HuH-7.5 (cell line): ENCODE results near the gene EFCAB14.
"Not testable (repeated sequence)": the region's sequence is repeated elsewhere in the genome, so short reads cannot be mapped to it uniquely, and the experiment has no call there.

Source experiments
- DNase-seq: peaks from one replicate; pipeline ENCODE4 v3.0.0; 2011; ENCODE audit warnings: low spot score

The EFCAB14 gene

DNA sequence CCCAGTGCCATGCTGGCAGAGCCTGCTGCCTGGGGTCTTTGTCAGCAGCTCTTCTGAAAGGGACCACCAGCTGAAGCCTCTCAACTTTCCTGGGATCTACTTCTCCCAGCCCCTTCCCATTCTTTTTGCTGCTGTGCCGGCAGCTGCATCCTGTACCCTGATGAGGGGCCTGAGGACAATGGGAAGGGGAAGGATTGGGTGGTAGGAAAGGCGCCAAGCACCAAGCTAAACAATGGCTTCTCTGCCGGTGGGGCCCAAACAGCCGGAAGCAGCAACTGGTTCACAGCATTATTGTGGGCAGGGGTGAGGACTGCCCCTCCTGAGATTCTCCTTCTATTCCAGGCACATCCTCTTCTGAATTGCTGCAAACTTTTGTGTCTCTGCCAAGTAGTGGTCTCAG is 5.0 kb upstream of the EFCAB14 start:
- no peak for DNase-seq

DNA sequence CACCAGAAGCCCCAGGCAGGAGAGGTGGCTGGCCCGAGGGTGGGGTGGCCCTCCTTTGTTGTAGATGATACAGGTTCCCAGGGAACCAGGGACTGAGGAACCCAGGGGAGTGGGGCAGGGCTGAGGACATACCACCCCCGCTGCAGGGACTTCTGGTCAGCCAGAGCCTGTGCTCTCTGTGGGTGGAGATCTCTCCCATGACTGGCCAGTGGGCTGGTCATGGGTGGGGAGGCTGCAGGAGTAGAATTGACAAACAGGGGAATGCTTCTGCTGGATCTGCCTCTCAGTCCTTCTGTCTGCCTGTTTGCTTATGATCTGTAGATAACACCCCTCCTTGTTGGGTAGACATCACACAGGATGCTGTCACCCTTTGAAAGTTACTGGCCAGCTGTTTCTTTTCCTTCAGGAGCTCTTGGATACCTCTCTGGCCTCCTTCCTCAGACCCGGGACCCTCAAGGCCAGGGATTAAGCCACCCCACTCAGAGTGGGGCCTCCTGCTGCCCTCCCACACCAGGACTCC is 2.8 kb upstream of the EFCAB14 start:
- DNase-seq: no peak

DNA sequence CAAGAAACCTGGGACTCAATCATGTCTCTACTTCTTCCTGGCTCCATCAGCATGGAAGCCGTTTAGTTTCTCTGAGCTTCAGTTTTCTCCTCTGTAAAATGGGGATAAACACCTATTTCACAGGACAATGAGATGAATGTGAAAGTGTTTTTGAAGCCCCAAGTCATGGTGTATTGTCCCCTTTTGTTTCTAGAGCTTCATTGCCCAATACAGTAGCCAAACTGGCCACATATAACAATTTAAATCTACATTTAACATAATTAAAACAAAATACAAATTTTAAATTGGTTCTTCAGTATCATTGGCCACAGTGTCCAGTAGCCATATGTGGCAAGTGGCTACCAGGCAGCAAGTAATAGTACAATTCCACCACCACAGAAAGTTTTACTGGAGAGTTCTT is 2.3 kb upstream of the EFCAB14 start:
- no peak for DNase-seq

DNA sequence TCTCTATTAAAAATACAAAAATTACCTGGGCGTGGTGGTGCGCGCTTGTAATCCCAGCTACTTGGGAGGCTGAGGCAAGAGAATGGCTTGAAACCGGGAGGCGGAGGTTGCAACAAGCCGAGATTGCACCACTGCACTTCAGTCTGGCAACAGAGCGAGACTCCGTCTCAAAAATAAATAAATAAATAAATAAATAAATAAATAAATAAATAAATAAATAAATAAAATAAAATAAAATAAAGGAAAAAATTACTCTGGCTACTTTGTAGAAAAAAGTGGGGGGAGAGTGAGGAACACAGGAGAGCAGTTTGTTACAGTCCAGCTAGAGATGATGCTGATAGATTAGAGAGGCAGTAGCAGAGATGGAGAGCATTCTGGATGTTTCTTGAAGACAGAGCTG is 1.4 kb upstream of the EFCAB14 start:
- not testable (repeated sequence) for DNase-seq

DNA sequence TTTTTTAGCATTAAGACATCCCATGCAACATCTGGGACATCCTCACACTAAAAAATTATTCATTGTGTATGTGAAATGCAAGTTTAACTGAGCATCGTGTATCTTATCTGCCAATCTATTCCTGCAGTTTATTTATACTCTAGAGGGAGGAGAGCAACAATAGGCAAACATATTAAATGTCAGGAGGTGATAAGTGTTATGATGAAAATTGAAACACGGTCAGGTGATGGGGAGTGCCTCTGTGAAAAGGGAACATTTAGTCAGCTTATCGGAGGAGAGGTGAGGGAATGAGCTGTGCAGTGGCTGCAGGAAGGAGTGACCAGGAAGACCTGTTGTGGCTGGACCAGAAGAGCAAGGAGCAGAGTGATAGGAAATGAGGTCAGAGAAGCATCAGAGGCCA is 775 bp upstream of the EFCAB14 start:
- DNase-seq: no peak

DNA sequence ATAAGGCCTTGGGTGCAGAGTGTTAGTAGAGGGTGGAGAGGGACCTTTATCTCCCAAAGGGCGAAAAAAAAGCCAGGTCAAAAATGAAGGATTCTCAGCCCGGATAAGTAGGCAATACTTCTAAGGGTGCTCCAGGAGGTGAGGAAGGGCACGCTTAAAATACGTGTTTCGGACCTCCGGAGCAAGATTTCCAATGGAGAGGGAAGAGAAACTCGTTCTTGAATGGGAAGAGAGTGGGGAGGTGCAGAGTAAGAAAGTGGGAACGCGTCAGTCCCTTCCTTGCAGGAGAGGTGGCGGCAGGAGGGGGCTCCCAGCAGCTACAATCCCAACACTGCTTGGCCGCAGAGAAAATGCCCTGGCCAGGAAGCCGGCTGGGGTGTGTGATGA is 581 bp downstream of the EFCAB14 start:
- DNase-seq: no peak

DNA sequence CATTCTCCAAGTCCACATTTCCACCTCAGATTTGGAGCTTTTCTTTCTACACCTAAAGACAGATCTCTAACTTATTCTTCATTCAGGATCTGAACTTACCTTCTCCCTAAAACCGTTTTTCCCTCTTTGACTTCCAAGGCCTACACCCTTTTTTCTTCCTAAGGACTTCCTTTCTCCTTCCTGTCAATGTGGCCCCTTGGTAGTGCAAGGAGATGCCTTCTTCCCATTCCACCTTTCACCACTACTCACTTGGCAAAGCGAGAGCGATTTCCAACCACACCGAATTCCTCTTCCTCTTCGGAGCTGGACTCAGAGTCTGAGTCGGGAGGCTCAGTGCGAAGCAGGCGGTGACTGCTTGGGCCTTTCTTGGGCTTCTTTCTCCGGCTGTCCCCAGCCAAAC is 1.3 kb downstream of the EFCAB14 start:
- no peak for DNase-seq

DNA sequence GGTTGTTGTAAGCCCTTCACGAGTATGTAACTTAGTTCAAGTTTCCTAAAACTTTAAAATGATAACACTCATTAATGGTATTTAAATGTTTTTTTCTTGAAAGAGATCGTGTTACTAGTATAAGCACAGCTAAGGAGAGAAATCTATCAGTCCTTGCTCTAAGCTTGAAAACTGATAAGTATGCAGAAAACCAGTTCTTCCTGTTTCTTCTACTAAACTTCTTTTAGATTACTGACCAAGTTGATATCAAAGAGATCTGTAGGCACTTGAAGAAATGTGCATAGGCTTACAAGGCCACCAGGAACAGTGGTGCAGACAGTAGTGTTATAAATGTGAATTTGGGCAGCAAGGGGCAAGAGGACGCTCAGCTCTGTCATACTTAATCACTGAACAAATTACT is 3.9 kb downstream of the EFCAB14 start:
- no peak for DNase-seq

DNA sequence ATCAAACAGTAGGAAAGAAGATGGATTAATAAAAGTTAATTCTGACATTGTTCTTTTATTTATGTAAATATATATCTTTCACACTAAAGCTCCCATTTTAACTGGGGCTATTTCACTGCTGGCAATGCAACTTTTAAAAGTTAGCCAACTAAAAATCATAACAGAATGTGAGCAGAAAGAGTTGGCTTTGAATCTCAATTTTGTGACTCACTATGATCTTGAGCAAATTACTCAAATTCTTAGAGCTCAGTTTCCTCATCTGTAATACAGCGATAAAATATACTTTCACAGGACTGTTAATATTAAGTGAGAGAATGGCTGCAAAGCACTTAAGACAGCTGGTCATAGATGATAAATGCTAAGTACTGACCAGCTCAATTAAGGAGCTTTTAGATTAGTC is 10.8 kb downstream of the EFCAB14 start:
- DNase-seq: no peak

DNA sequence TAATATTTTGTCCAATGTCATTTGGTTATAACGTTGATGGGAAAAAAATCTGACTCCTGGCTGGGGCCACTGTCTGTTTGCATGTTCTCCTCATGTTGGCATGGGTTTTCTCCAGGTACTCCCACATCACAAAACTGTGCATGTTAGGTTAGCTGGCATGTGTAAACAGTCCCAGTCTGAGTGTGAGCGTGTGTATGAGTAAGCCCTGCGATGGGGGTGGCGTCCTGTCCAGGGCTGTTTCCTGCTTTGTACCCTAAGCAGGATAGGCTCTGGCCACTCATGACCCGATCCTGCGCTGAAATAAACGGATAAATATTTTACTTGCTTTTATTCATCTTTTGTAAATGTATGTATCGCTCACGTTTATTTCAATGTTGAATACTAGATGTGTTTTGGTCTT is 13.5 kb downstream of the EFCAB14 start:
- DNase-seq: no peak

DNA sequence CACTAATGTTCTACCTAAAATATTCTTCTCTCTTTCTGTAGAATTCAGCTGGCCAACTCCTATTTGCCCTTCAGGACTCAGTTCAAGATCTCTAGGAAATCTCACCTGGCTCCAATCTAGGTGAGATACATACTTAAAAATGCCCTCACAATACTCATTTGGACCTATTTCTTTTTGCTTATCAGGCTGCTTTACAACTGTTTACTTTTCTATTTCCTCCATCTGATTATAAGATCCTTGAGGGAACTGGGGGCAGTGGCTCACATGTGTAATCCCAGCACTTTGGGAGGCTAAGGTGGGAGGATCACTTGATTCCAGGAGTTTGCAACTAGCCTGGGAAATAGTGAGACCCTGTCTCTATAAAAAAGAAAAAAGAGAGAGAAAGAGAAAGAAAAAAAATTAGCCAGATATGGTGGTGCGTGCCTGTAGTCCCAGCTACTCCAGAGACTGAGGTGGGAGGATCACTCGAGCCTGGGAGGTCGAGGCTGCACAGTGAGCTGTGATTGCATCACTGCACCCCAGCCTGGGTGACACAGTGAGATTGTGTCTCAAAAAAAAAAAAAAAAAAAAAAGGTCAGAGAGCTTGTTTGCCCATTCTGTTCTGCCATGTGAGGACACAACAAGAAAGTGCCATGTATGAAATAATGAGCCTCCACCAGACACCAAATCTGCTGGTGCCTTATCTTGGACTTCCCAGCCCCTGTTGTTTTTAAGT is 14.8 kb downstream of the EFCAB14 start:
- no peak for DNase-seq

DNA sequence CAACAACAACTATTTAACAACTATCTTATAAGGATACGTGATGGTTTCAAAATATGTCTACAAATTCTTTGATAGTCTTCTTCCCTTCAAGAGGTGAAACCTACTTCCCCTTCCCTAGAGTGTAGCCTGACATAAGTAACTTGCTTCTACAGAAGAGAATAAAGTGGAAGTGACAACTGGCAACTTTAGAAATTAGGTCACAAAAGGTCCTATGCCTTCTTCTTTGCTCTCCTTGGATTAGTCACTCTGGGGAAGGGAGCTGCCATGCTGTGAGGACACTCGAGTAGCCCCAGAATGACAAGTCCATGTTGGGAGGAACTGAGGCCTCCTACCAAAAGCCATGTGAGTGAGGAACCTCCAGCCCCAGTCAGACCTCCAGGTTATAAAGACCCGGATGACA is 19.2 kb downstream of the EFCAB14 start:
- DNase-seq: no peak

DNA sequence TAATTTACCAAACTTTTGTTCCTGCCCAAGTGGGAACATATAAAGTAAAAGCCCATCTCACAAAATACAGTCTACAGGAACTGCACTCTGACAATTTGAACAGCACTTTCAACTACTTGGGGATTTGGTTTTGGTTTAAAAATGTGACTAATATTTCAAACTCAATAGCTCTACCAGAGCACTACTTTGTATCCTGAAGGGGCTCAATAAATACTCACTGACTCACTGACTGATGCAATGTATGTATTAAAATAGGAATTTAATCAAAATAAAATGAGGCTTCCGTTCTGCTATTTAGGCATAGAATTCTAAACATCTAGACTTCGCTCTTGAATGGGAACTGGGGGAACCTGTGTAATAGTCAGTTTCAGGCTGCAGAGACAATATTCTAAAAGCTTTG is 21.9 kb downstream of the EFCAB14 start:
- no peak for DNase-seq

DNA sequence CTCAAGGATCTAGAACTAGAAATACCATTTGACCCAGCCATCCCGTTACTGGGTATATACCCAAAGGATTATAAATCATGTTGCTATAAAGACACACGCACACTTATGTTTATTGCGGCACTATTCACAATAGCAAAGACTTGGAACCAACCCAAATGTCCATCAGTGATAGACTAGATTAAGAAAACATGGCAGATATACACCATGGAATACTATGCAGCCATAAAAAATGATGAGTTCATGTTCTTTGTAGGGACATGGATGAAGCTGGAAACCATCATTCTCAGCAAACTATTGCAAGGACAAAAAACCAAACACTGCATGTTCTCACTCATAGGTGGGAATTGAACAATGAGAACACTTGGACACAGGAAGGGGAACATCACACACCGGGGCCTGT is 24.2 kb downstream of the EFCAB14 start:
- DNase-seq: not testable (repeated sequence)

DNA sequence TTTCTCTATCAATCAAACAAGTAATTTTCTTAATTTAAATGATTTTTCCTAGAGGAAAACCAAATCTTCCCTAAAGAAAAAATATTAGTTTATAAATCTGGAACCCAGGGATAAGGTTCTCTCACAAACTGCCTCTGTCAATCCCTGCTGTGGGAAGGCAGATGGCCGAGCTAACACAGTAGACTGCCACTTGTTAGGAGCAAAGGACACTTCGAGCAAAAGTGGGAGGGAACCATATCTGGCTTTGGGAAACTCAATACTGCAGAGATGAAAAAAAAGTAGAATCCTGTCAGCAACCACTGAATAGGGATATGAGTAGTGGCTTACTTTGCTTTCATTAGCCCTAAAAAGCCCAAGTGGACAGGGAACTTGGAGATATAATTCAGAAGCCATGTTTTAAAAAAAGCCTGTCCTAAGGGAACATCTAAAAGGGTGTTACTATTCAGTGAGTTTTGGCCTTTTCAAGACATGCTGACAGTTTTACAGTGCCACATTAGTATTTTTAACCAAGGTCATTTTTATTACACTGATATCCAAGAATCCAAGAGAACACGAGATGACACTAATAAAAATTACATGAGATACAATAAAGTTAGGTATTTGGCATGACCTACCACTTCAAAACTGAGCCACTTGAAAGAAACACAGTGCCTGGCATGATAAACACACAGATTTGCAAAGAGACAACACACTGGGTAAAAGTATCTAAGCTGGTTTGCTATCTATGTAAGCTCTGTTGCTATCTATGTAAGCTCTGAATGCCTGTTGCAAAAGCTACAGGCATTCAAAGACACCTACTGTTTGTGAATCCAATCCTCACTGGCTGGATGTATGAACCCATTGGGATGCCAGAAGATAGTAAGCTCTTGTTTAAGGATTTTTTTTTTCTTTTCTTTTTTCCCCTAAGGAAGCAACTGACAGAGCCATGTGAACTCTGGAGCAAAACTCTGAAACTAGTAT is 25.8 kb downstream of the EFCAB14 start:
- no peak for DNase-seq

DNA sequence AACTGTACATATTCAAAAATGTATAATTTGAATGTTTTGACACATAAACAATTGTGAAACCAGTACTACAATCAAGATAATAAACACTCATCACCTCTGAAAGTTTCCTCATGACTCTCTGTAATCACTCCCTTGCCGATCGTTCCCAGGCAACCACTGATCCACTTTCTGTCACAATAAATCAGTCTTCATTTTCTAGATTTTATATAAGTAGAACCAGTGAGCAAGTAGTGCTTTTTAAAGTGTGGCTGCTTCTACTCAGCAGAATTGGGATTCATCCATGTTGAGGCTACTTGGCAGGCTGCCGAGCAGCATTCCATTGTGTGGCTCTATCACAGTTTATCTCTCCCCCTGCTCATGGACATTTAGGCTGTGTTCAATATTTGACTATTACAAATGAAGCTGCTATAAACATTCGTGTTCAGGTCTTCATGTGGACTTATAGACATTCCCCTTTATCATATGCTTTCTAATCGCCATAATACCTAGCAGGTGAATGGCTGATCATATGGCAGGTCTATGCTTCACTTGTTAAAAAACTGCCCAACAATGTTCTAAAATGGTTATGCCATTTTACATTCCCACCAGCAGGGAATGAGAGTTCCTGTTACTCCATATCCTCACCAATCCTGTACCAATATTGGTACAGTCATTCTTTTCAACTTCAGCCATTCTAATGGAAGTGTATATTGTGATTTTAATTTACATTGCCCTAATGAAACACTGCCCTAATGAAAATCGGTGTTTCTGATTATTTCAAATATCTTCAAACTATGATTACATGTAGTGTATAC is 26.7 kb downstream of the EFCAB14 start:
- DNase-seq: no peak

DNA sequence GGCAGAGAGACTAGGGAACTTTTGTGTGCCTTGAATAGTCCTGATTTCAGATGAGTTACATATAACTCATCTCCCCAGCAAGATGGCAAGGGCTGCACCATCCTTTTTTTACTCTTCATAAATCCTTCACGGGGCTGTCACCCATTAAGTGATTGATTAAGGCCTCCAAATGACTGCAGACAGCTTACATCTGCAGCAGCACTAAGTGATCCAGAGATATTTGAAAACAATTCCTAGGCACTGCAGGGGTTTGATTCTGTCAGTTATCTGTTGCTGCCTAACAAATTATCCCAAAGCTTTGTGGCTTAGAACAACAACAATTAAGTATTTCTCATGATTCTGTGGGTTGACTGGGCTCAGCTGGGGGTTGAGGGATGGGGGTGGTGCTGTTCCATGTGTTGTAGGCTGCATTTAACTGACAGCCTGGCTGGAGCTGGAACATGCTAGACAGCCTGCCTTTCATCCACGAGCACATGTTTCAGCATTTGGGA is 27.9 kb downstream of the EFCAB14 start:
- DNase-seq: no peak

DNA sequence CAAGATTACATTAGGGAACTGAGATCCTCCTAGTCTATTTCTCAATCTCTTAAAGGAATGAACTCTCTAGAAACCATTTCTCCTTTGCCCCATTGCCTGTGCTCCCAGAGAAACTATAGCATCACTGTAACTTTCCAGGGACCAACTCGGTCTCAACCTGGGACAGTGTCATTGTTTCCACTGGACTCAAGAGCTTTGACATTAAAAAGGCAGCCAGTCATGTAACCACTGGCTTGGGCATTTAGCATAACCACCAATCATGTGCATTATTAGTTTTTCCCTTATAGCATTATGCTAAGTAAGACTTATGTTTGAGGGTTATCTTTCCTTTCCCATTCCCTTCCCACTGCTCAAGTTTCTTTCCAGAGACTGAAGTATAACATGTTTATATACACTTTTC is 29.0 kb downstream of the EFCAB14 start:
- no peak for DNase-seq

DNA sequence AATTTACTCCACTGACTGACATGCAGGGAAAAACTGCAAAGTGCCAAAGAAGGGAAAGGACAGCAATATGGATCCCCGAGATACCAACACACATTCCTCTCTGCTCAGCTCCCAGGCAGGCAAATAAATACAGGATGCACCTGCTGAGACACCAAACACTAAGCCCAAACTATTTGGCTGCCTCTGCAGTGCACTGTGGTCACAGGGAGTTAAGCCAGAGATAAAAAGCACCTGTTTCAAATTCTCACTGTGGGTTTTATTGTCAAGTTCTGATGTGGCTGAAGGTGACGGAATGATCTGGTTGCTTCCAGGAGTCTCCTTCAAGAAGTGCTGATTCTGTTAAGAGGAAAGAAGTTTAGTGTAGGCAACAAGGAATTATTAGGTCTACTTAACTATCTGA is 29.6 kb downstream of the EFCAB14 start:
- no peak for DNase-seq

DNA sequence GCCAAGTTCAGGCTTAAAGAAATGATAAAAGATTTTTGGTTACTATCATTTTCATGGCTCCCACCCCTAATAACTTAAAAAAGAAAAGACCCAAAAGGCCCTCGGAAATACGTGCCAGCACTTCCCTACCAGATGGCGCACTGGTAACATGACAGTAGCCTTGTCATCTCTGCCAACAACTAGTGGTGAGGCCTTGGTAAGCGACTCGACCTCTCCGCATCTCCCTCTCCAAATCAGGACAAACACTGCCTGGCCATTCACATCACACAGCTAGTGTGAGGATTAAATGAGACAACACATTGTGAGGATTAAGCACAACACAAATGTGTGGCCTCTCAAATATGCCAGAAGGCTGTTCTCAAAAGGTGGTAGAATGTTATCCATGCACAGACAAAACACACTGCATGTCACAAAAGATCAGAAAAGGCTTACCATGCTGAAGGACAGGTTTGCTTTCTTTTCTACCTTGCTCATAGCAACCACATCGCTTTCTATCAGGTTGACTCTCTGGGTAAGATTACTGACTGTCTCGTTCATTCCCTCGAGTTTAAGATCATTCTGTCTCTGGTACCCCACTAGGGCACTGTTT is 30.9 kb downstream of the EFCAB14 start:
- DNase-seq: no peak

DNA sequence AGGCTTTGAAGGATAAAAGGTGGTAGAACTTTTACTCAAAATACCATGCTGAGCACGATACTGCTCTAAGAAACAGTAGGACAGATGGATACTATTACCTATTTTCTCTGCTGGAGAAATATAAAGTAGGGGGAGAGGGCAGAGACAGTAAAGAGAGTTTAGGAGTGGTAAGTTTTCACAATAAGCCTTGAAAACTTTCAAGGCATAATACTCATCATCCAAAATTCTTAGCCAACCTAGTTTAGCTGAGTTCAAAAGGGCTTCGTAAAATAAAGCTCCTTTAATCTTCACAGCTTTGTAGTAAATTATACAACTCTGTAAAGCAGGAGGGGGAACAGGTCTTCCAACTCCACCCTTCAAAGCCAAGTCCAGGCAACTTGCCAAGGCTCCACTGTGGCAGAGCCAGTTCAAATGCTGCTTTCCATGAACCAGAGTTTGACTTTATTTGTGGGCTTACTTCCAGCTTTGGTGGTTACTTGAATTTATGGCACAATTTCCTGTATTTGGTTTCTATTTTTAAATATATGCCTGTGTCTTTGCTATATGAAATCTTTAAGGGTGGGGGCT is 31.7 kb downstream of the EFCAB14 start:
- no peak for DNase-seq

DNA sequence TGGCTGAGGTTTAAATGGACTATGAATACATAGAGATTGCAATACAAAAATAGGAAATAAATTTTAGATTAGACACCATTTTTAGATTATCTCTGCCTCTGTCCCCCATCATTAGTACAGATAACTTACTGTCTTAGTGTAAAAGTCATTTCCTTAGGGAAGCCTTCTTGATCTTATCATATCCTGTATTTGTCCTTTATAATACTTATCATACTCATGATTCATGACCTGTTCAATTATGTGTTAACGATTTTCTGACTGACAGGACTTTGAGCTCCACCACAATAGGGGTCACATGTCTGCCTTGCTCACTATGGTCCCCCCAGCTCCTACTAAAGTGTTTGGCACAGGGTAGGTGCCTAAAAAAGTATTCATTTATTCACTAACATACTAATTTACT is 32.7 kb downstream of the EFCAB14 start:
- DNase-seq: no peak
